HL-60 (cell line): ENCODE measurements around the gene CIRBP.

ENCODE experiments used
- DNase-seq, 2 experiments: peaks; one replicate each; pipeline ENCODE4 v3.0.0-alpha.2; 2010 to 2020; ENCODE audit warnings: low read depth in 1 of 2, low spot score in 1 of 2
- H3K27ac ChIP-seq: fragments of 250-450 bp; sonication (Bioruptor Pico); replicated peaks from 2 replicates; pipeline ENCODE4 v1.5.1; 2020; ENCODE audit warnings: mild to moderate bottlenecking, moderate library complexity
- H3K27me3 ChIP-seq: fragments of 250-450 bp; sonication (Bioruptor Pico); 2 replicates; pipeline ENCODE4 v1.5.1; 2021; ENCODE audit warnings: mild to moderate bottlenecking, moderate library complexity; ENCODE audit not compliant: insufficient read depth, poor library complexity, severe bottlenecking
- H3K4me3 ChIP-seq: replicated peaks from 2 replicates; pipeline ENCODE4 v1.5.1; 2011; ENCODE audit warnings: mild to moderate bottlenecking, control low read depth, low read length; ENCODE audit not compliant: insufficient read depth
- GABPA ChIP-seq: IDR thresholded peaks from 2 replicates; pipeline ENCODE4 v1.6.1; 2012; ENCODE audit warnings: low read depth
- POLR2AphosphoS5 ChIP-seq: IDR thresholded peaks from 2 replicates; pipeline ENCODE4 v1.6.1; 2012; ENCODE audit warnings: low read depth
- REST ChIP-seq: IDR thresholded peaks from 2 replicates; pipeline ENCODE4 v1.6.1; 2012; ENCODE audit warnings: low read depth; ENCODE audit not compliant: insufficient replicate concordance
- SPI1 ChIP-seq: IDR thresholded peaks from 2 replicates; pipeline ENCODE4 v1.6.1; 2012; ENCODE audit warnings: low read depth, mild to moderate bottlenecking, borderline replicate concordance
- TF ChIP-seq, protein P1 (sequence below): IDR thresholded peaks from one replicate; pipeline ENCODE4 v1.5.1; 2011; ENCODE audit warnings: low read length, control low read depth, inconsistent platforms; ENCODE audit not compliant: insufficient read depth

The CIRBP gene

DNA sequence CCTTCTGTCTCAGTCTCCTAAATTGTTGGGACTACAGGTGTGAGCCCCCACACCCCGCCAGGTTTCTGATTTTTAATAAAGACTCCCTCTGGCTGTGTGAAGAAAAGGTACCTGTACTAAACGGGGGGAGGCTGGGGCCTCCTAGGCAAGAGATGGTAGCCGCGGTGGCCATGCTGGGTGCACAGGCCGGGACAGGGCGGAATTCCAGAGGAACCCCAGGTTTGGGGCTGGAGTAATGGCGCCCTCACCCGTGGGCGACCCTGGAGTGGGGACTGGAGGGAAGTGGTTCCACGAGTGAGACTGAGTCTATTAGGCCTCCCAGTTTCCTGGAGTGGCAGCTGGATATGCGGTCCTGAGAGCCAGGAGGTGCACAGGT, 29.7 kb upstream of the CIRBP start:
- no peak for TF ChIP-seq SPI1
- H3K27me3 ChIP-seq = peaks cover 21% of the 10 kb centered on the region
- no peak overlapping the region for H3K4me3 ChIP-seq
- H3K27ac ChIP-seq = no peak overlapping the region
- no peak for DNase-seq

GRCh38 chr19:1239796-1240737, 29.1 kb upstream of the CIRBP start:
- peaks cover 21% of the 10 kb centered on the region for H3K27me3 ChIP-seq
- TF ChIP-seq, protein P1, sequence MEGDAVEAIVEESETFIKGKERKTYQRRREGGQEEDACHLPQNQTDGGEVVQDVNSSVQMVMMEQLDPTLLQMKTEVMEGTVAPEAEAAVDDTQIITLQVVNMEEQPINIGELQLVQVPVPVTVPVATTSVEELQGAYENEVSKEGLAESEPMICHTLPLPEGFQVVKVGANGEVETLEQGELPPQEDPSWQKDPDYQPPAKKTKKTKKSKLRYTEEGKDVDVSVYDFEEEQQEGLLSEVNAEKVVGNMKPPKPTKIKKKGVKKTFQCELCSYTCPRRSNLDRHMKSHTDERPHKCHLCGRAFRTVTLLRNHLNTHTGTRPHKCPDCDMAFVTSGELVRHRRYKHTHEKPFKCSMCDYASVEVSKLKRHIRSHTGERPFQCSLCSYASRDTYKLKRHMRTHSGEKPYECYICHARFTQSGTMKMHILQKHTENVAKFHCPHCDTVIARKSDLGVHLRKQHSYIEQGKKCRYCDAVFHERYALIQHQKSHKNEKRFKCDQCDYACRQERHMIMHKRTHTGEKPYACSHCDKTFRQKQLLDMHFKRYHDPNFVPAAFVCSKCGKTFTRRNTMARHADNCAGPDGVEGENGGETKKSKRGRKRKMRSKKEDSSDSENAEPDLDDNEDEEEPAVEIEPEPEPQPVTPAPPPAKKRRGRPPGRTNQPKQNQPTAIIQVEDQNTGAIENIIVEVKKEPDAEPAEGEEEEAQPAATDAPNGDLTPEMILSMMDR = peak; percentile 66
- TF ChIP-seq GABPA = no peak
- no peak overlapping the region for H3K27ac ChIP-seq
- peak overlapping the region; percentile 29 for H3K4me3 ChIP-seq
- peak; percentile 80 to 84 for DNase-seq

DNA sequence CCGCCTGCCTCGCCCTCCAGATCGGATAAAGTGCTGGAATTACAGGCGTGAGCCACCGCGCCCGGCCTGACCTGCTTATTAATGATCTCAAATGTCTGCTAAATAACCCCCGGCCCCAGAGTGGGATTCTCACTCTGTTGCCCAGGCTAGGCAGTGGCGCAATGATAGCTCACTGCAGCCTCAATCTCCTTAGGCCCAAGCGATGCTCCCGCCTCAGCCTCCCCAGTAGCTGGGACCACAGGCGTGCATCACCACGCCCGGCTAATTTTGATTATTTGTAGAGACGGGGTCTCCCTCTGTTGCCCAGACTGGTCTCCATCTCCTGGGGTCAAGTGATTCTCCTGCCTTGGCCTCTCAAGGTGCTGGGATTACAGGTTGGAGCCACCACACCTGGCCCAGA, 28.2 kb upstream of the CIRBP start:
- Histone ChIP-seq H3K27ac (no peak overlapping the region), H3K4me3 (no peak overlapping the region; the same call in 1 of the 2 replicates), H3K27me3 (peaks cover 15% of the 10 kb centered on the region)
- TF ChIP-seq SPI1 (no peak), GABPA (no peak), REST (no peak), POLR2AphosphoS5 (no peak)
- TF ChIP-seq, protein P1 = no peak
- no peak for DNase-seq

GRCh38 chr19:1241417-1242095, 27.6 kb upstream of the CIRBP start, which contains the start of gene ATP5F1D:
Gene ATP5F1D, plus strand, starts transcription at chr19:1241751. Its CDS starts 100 bp downstream, at chr19:1241851.
- Histone ChIP-seq H3K27ac (peak within 1 kb of the TSS; percentile 61), H3K27me3 (peaks cover 9% of the 10 kb centered on the region), H3K4me3 (peak within 1 kb of the TSS; percentile 86)
- DNase-seq = peak; percentile 89 to 95
- no peak for TF ChIP-seq SPI1
- peak; percentile 42; the same call in 1 of the 2 replicates for TF ChIP-seq POLR2AphosphoS5

- no peak for TF ChIP-seq SPI1
- TF ChIP-seq, protein P1 = peak; percentile 79
- TF ChIP-seq GABPA = no peak
- TF ChIP-seq REST = no peak
- peak; percentile 37; the same call in 1 of the 2 replicates for TF ChIP-seq POLR2AphosphoS5
- Histone ChIP-seq H3K27me3 (no peaks in the 10 kb centered on the region), H3K4me3 (peak overlapping the region; percentile 20), H3K27ac (peak overlapping the region; percentile 35)
- peak in 1 of 2 experiments; percentile 84 for DNase-seq
Measured at GRCh38 chr19:1243768-1244692, 25.1 kb upstream of the CIRBP start.
